ENCODE results near the gene AP2A1. TPM values are rescaled to one million over a fixed set of nuclear protein-coding genes. Genes with fewer than 3 reads are reported as not detected.

AP2A1 gene
- total RNA-seq, 1 donor from 2014 or later: 168 TPM

- Histone ChIP-seq H3K4me2 (ENCODE audit: low read length) (peak overlapping the region; percentile 90), H3K27me3 (ENCODE audit: insufficient read depth, low read length) (no peaks in the 10 kb centered on the region), H3K4me1 (ENCODE audit: insufficient read depth, low read length) (no peaks in the 10 kb centered on the region), H3K79me2 (ENCODE audit: insufficient read depth, low read length) (no peaks in the 10 kb centered on the region), H3K27ac (ENCODE audit: low read depth, low read length) (no peak overlapping the region), H3K36me3 (ENCODE audit: insufficient read depth, low read length) (peaks cover 15% of the 10 kb centered on the region), H3K9me3 (ENCODE audit: insufficient read depth, low read depth, low read length) (no peaks in the 10 kb centered on the region), H3K9ac (ENCODE audit: low read length) (peak overlapping the region; percentile 63), H3K4me3 (ENCODE audit: insufficient read depth, low read depth, low read length) (no peak overlapping the region), H4K20me1 (ENCODE audit: insufficient read depth, low read length) (peaks cover under 1% of the 10 kb centered on the region), H2AFZ (ENCODE audit: low read depth, low read length) (peak overlapping the region; percentile 60)
- TF ChIP-seq, protein P1, sequence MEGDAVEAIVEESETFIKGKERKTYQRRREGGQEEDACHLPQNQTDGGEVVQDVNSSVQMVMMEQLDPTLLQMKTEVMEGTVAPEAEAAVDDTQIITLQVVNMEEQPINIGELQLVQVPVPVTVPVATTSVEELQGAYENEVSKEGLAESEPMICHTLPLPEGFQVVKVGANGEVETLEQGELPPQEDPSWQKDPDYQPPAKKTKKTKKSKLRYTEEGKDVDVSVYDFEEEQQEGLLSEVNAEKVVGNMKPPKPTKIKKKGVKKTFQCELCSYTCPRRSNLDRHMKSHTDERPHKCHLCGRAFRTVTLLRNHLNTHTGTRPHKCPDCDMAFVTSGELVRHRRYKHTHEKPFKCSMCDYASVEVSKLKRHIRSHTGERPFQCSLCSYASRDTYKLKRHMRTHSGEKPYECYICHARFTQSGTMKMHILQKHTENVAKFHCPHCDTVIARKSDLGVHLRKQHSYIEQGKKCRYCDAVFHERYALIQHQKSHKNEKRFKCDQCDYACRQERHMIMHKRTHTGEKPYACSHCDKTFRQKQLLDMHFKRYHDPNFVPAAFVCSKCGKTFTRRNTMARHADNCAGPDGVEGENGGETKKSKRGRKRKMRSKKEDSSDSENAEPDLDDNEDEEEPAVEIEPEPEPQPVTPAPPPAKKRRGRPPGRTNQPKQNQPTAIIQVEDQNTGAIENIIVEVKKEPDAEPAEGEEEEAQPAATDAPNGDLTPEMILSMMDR (IDR thresholded peaks at IDR 0.05; ENCODE audit: insufficient read depth, low read depth, low read length): no peak
- TF ChIP-seq EZH2 (IDR thresholded peaks at IDR 0.05; ENCODE audit: insufficient read depth, low read length): no peak
- Mint-ChIP-seq H3K4me3 (ENCODE audit: unreplicated experiment) (no peak overlapping the region), H3K36me3 (ENCODE audit: low read depth, unreplicated experiment) (peaks cover 37% of the 10 kb centered on the region), H3K9me3 (ENCODE audit: unreplicated experiment) (no peaks in the 10 kb centered on the region), H3K27ac (ENCODE audit: unreplicated experiment) (no peak overlapping the region), H3K4me1 (ENCODE audit: low read depth, unreplicated experiment) (peaks cover 2% of the 10 kb centered on the region), H3K27me3 (ENCODE audit: low read depth, unreplicated experiment) (no peaks in the 10 kb centered on the region)
- FAIRE-seq: no peak
- peak; percentile 73 for DNase-seq (ENCODE audit: low read depth)
Observed at GRCh38 chr19:49801966-49802661, 35.3 kb downstream of the AP2A1 start.

DNA sequence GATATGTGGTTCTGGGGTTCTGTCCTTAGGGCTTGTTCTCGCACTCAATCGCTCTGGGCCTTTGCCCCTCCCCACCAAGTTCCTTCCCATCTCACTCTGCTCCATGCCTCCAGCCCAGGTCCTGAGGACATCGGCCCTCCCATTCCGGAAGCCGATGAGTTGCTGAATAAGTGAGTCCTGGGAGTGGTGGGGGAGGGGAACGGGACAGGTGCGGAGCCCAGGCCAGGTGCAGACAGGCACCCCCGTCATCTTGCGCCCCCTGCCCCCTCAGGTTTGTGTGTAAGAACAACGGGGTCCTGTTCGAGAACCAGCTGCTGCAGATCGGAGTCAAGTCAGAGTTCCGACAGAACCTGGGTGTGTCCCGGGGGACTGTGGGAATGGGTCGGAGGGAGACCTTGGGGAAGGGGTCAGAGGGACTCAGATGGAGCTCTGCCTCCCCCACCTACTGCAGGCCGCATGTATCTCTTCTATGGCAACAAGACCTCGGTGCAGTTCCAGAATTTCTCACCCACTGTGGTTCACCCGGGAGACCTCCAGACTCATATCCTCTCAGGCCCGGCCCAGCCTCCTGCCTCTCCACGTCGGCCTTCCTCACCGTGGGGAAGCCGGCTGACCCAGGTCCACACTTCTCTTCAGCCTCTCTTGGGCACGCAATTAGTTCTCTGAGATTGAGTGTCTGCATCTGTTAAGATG, 36.2 kb downstream of the AP2A1 start:
- Histone ChIP-seq H3K9ac (ENCODE audit: low read length) (no peak overlapping the region), H3K27me3 (ENCODE audit: insufficient read depth, low read length) (no peaks in the 10 kb centered on the region), H3K36me3 (ENCODE audit: insufficient read depth, low read length) (peaks cover 14% of the 10 kb centered on the region), H3K9me3 (ENCODE audit: insufficient read depth, low read depth, low read length) (no peaks in the 10 kb centered on the region), H3K4me2 (ENCODE audit: low read length) (peak overlapping the region; percentile 90), H3K4me3 (ENCODE audit: insufficient read depth, low read depth, low read length) (no peak overlapping the region), H4K20me1 (ENCODE audit: insufficient read depth, low read length) (peaks cover 3% of the 10 kb centered on the region), H3K27ac (ENCODE audit: low read depth, low read length) (no peak overlapping the region), H2AFZ (ENCODE audit: low read depth, low read length) (no peak overlapping the region), H3K4me1 (ENCODE audit: insufficient read depth, low read length) (no peaks in the 10 kb centered on the region), H3K79me2 (ENCODE audit: insufficient read depth, low read length) (no peaks in the 10 kb centered on the region)
- Mint-ChIP-seq H3K27me3 (ENCODE audit: low read depth, unreplicated experiment) (no peaks in the 10 kb centered on the region), H3K27ac (ENCODE audit: unreplicated experiment) (no peak overlapping the region), H3K4me1 (ENCODE audit: low read depth, unreplicated experiment) (peaks cover 2% of the 10 kb centered on the region), H3K4me3 (ENCODE audit: unreplicated experiment) (no peak overlapping the region), H3K36me3 (ENCODE audit: low read depth, unreplicated experiment) (peaks cover 33% of the 10 kb centered on the region), H3K9me3 (ENCODE audit: unreplicated experiment) (no peaks in the 10 kb centered on the region)
- FAIRE-seq (no peak), DNase-seq (ENCODE audit: low read depth) (no peak)
- no peak for TF ChIP-seq EZH2 (IDR thresholded peaks at IDR 0.05; ENCODE audit: insufficient read depth, low read length)
- TF ChIP-seq, protein P1 (IDR thresholded peaks at IDR 0.05; ENCODE audit: insufficient read depth, low read depth, low read length): no peak

GRCh38 chr19:49803529-49803856, 36.7 kb downstream of the AP2A1 start:
- no peaks in the 10 kb centered on the region for H3K27me3 Mint-ChIP-seq (ENCODE audit: low read depth, unreplicated experiment)
- Histone ChIP-seq H3K4me2 (ENCODE audit: low read length) (no peak overlapping the region), H3K4me3 (ENCODE audit: insufficient read depth, low read depth, low read length) (no peak overlapping the region), H3K9ac (ENCODE audit: low read length) (no peak overlapping the region), H3K79me2 (ENCODE audit: insufficient read depth, low read length) (no peaks in the 10 kb centered on the region), H3K9me3 (ENCODE audit: insufficient read depth, low read depth, low read length) (no peaks in the 10 kb centered on the region), H3K36me3 (ENCODE audit: insufficient read depth, low read length) (peaks cover 12% of the 10 kb centered on the region), H2AFZ (ENCODE audit: low read depth, low read length) (no peak overlapping the region), H3K27ac (ENCODE audit: low read depth, low read length) (no peak overlapping the region), H3K4me1 (ENCODE audit: insufficient read depth, low read length) (no peaks in the 10 kb centered on the region), H3K27me3 (ENCODE audit: insufficient read depth, low read length) (no peaks in the 10 kb centered on the region), H4K20me1 (ENCODE audit: insufficient read depth, low read length) (peaks cover 8% of the 10 kb centered on the region)
- peaks cover 31% of the 10 kb centered on the region for H3K36me3 Mint-ChIP-seq (ENCODE audit: low read depth, unreplicated experiment)
- DNase-seq (ENCODE audit: low read depth) (no peak), FAIRE-seq (no peak)
- peak overlapping the region; percentile 43 for H3K27ac Mint-ChIP-seq (ENCODE audit: unreplicated experiment)
- H3K4me1 Mint-ChIP-seq (ENCODE audit: low read depth, unreplicated experiment): peaks cover 2% of the 10 kb centered on the region
- no peak for TF ChIP-seq EZH2 (IDR thresholded peaks at IDR 0.05; ENCODE audit: insufficient read depth, low read length)
- TF ChIP-seq, protein P1 (IDR thresholded peaks at IDR 0.05; ENCODE audit: insufficient read depth, low read depth, low read length): no peak
- H3K4me3 Mint-ChIP-seq (ENCODE audit: unreplicated experiment): no peak overlapping the region
- no peaks in the 10 kb centered on the region for H3K9me3 Mint-ChIP-seq (ENCODE audit: unreplicated experiment)

Measured in astrocyte (in vitro differentiated cells and primary cell).